SW 1271 (cell line): ENCODE results near the gene MACROD2.

ENCODE experiments used
- DNase-seq, 2 experiments: peaks; one replicate each; lab custom pipeline; 2025; lab: John Stamatoyannopoulos, UW

Gene MACROD2

DNA sequence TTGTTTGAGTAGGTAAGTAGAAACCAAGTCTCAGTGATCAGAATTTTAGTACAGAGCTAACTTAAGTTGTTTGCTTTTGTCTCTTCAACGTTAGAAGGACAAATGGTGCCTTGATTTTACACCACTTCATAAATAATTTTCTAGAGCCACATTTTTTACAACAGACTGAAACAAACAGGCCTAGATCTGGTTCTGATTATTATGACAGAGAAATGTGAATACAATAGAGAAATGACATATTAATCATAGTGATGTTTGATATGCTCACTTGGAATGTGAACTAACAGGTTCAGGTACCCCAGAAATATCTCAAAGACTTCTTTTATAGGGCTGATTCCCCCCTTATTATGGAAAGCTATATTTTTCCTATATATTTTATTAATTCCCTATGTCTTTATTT lies 1817.4 kb downstream of the MACROD2 start:
- no peak for DNase-seq

DNA sequence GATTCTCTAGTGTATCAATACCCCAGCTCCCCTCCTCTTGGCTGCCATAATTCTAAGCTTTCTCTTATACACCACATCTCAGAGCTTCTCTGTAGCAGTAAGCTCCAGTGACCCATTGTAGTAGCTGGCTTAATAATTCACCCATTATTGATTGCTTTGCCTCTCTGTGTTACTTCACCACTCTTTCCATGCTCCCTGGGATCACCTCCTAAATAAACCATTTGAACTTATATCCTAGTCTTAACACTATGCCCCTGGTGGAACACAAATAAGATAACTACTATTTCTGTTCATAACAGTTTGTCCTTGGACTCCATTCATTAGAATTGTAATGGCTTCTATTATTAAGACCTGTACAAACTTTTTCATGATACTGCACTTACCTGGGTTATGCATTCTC lies 1819.0 kb downstream of the MACROD2 start:
- no peak for DNase-seq

- no peak for DNase-seq
These were observed 1819.6 kb downstream of the MACROD2 start for GRCh38 chr20:15814911-15815310.

GRCh38 chr20:15817351-15817750 lies 1822.0 kb downstream of the MACROD2 start:
- DNase-seq: no peak

GRCh38 chr20:15818651-15819071 lies 1823.3 kb downstream of the MACROD2 start:
- DNase-seq: no peak

DNA sequence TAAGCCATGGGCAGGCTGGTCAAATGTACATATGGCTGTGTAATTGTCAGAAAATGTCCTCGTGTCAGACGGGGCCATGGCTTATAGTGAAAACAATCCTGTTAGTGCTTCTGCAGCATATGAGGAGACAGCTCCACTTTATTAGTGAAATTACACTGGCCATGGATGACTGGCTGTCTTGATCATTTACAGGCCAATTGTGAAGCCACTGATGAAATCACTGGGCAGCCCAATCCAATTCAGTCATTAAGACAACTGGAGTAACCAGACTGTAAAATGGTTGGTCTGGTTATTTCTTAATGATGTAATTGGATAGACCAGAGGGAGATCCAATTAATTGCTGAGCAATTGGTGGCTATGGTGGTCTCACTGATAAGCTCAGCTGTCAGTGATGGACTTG lies 1828.4 kb downstream of the MACROD2 start:
- no peak for DNase-seq

DNA sequence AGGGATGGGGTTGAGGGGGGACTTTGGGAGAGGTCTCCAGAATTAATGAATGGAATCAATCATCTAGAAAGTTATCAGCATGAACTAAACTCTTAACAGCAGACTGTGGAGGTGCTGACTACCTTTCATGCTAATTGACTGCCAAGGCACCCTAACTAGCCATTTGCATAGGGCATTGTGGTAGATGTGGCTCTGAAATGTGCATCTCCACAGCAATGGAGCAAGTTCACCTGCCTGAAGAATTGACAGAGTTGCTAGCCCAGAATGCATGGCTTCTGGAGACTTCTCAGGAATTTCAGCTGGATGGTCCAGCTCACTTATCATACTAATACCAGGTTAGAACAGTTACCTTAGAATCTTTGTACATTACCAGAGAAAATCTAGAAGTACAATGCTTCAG lies 1832.3 kb downstream of the MACROD2 start:
- no peak for DNase-seq

GRCh38 chr20:15831201-15831600 lies 1835.9 kb downstream of the MACROD2 start:
- DNase-seq: no peak

DNA sequence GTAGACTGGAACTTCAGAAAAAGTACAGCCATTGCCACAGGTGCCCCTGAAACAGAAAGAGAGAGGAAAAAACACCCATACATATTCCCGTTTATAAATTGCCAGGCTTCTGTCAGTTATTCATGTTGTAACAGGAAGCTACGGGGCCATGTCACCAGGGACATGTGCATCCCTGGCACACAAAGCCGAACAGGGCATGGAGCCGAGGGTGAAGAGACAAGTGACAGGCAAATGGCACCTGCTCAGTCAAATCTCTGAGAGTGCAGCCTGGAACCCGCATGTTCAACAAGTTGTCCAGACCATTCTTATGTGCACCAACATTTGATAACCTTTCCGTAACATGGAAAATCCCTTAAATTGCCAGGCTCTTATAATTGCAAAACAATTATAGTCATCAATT lies 1837.2 kb downstream of the MACROD2 start:
- DNase-seq: no peak

GRCh38 chr20:15834857-15835256 lies 1839.5 kb downstream of the MACROD2 start:
- DNase-seq: no peak

GRCh38 chr20:15835811-15836210 lies 1840.5 kb downstream of the MACROD2 start:
- no peak for DNase-seq

GRCh38 chr20:15836634-15837033 lies 1841.3 kb downstream of the MACROD2 start:
- no peak for DNase-seq

DNA sequence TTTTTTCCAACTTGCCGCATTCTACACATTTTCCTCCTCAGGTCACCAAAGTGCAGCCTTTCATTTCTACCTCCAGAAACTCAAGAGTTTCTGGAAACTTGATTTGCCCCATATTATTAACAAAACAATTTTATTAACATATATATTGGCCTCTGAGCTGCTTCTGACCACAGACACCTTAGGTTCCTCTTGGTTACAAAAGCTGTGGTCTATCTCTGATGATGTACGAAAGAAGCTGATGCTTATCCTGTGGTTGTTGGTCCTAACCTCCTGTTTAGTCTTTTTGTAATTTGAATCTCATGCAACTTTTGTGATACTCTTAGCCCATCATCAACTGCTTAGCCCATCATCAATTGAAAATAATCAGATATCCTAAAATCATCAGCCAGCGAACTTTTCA lies 1842.2 kb downstream of the MACROD2 start:
- no peak for DNase-seq

- DNase-seq: no peak
These were observed 1843.2 kb downstream of the MACROD2 start for GRCh38 chr20:15838466-15838865.

- DNase-seq: no peak
These were observed 1845.5 kb downstream of the MACROD2 start for GRCh38 chr20:15840636-15841301.

- DNase-seq: no peak
These were observed 1847.6 kb downstream of the MACROD2 start for GRCh38 chr20:15842872-15843271.

DNA sequence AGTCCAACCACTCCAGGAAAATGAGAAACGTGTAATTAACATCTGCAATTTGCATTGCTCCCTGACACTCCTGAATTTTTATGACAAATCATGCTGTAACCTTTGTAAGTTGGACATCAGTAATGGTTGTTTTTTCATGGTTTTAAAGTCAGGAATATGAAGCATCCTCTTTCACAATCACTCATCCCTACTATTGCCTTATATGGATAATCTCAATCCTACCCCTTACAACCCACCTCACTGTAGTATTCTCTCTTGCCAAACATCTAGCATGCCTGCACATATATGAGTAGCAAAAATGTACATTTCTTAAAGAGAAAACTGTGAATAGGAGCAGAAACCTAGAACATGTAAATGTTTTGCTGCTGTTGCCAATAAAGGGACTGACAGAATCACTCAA lies 1848.5 kb downstream of the MACROD2 start:
- no peak for DNase-seq

DNA sequence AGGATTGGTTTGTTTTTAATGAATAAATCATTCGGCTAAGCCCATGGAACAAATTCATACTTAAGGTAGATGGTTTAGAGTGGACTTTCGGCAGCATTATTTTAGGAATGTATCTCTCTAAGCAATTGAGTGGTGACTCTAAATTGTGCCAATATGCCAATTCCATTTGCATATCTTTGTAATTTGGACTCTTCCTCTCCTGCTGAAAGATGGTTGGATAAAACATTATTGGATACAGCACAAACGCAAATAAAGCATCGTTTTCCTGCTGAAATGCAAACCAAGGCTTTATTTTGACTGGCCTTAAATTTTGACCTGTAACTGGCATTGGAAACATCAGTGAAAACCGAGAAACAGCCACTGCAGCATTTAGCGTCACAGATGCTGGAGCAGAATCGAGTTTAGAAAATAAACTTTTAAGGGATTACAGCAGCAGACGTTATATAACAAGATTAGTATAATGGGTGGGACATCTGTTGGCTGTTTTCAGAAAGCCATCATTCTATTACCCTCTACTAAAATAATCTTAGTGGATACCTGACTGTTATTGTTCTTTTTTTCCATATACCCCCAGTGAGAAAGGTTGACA lies 1852.0 kb downstream of the MACROD2 start:
- DNase-seq: no peak

DNA sequence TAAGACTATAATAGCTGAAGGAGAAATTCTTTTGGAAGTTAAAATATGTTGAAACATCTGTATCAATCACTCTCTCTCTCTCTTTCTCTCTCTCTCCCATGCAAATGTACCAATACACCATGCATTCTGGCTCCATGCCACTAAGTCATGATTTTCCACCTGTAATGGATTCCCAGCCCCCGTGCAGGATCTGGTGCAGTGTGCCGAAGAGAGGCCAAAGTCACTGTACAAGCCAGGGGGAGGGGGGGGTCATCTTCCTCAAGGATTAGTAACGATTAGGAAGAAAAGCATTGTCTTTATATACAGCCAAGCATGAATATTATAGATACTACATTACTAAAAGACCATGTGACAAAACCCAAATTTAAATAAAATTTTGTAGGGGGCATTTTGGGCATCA lies 1852.8 kb downstream of the MACROD2 start:
- DNase-seq: no peak

DNA sequence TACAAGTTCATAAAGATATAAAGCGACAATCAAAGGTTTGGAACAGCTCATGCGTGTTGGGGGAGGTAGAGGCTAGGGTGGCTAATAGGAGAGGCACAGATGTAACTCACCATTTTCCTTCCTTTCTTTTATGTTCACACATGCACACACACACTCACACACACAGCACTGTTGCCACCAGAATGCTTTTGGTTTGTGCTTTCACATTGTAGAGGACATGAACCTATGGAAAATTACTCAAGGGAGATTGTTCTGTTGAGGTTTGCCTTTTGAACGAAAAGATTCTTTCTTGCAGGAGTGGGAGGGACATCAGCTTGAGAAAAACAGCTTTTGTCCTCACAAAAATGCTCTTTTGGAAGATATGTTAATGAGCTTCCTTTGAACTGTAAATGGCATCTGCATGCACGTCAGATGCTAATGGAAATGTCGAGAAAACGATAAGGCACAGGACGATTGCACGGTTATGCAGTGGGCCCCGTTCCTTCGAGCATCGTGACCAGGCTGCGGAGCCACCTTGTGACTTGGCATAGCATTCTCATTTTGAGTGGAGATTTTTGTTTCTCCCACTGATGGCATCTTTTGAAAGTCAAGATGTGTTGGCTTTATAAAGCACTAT lies 1853.8 kb downstream of the MACROD2 start:
- DNase-seq: no peak

DNA sequence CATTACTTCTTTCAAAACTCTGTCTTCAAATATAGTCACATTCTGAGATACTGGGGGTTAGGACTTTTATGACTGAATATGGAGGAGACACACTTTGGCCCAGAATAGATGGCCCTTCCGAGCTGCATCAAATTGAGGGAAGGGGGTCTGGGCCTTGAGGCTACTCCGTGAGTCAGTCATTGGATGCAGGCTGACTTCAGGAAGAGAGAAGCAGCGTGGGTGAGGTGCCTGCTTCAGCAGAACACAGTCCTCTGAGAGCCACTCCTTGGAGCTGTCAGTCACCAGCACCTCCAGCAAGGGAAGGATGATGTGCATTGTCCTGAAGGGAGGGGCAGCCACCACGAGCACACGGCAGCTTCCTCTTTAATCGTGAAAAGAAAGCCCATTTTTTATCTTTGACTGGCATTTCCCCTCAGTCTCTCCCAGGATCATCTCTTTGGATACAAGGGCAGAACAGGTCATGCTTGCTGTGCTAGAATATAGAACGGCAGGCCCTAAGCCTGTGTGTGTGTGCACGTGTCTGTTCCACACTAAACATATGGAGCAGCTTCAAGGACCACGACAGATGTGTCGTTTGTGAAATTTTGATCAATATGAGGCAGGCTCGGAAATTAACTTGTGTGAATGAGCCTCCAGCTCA lies 1856.4 kb downstream of the MACROD2 start:
- DNase-seq: no peak

DNA sequence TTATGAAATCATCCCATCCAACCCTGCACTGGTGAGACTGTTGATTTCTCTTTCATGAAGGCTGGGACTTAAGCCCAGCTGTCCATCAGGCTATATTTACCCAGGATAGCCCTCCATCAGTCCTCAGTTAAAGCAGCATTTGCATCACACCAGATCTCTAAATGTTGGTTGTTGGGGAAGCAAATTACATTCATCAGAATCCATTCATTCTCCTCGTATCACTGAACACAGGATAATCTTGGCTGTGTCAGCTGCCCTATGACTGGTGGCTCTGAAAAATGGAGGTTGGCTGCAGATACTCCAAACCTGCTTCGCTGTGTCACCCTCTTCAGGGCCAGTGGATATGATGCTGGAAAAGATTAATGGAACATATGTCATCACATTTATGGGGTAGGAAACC lies 1859.6 kb downstream of the MACROD2 start:
- DNase-seq: no peak

DNA sequence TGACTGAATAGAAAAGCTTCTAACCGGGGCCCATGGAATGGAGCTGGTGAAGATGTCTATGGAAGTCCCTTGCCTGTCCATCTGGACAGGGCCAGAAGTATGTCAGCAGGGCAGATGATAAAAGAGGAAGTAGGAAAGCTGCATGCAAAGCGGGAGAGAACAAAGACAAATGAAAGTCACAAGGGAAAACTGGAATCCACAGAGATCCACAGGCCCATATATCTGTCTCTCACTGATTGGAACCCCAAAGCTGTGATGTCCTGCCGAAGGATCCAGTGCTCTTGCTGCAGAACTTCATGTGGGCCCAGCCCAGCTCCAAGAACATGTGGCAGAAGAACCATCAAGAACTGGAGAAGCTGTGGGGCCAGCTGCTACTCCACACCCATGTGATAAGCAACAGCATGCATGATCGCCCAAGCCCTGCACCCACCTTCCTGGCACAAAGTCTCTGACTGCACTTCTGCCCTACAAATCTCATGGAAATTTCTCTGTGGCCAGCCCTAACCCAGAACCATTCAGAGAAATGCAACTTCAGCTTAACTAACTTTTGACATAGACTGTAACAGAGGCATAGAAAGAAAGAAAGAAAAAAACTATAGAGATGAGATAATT lies 1862.0 kb downstream of the MACROD2 start:
- DNase-seq: no peak
